Hepatocyte (in vitro differentiated cells): ENCODE results near the gene MYO1D. TPM values are rescaled to one million over a fixed set of nuclear protein-coding genes. Genes with fewer than 3 reads are reported as not detected.

ENCODE experiments used
- DNase-seq: peaks from one replicate; pipeline ENCODE4 v3.0.0-alpha.2; 2016; ENCODE audit warnings: low spot score
- H2AFZ ChIP-seq: fragments of 200-600 bp; sonication (generic); 2 replicates; pipeline ENCODE4 v1.6.0; 2016; ENCODE audit warnings: antibody characterized with exemption, mild to moderate bottlenecking
- H3K27ac ChIP-seq: fragments of 200-600 bp; sonication (generic); 2 replicates; pipeline ENCODE4 v1.5.1; 2016; ENCODE audit warnings: mild to moderate bottlenecking
- H3K27me3 ChIP-seq: fragments of 200-600 bp; sonication (generic); 2 replicates; pipeline ENCODE4 v1.6.1; 2016
- H3K36me3 ChIP-seq: fragments of 200-600 bp; sonication (generic); replicated peaks from 2 replicates; pipeline ENCODE4 v1.5.1; 2016; ENCODE audit warnings: low read depth; ENCODE audit not compliant: insufficient read depth
- H3K4me1 ChIP-seq: fragments of 200-600 bp; sonication (generic); 2 replicates; pipeline ENCODE4 v1.5.1; 2016; ENCODE audit warnings: mild to moderate bottlenecking, moderate library complexity; ENCODE audit not compliant: insufficient read depth
- H3K4me2 ChIP-seq: fragments of 200-600 bp; sonication (generic); 2 replicates; pipeline ENCODE4 v1.6.0; 2016
- H3K4me3 ChIP-seq: fragments of 200-600 bp; sonication (generic); 2 replicates; pipeline ENCODE4 v1.5.1; 2016; ENCODE audit warnings: mild to moderate bottlenecking
- H3K79me2 ChIP-seq: fragments of 200-600 bp; sonication (generic); 2 replicates; pipeline ENCODE4 v1.6.0; 2017; ENCODE audit warnings: mild to moderate bottlenecking
- H3K9me2 ChIP-seq: fragments of 200-600 bp; sonication (generic); replicated peaks from 2 replicates; pipeline ENCODE4 v1.6.0; 2017; ENCODE audit warnings: mild to moderate bottlenecking; ENCODE audit not compliant: insufficient read depth
- H3K9me3 ChIP-seq: fragments of 200-600 bp; sonication (generic); 2 replicates; pipeline ENCODE4 v1.5.1; 2016; ENCODE audit warnings: low read depth, mild to moderate bottlenecking
- H4K20me1 ChIP-seq: fragments of 200-600 bp; sonication (generic); 2 replicates; pipeline ENCODE4 v1.6.0; 2016; ENCODE audit warnings: mild to moderate bottlenecking; ENCODE audit not compliant: insufficient read depth, poor library complexity, severe bottlenecking
- EZH2 ChIP-seq: fragments of 200-600 bp; sonication (generic); IDR thresholded peaks from 2 replicates; pipeline ENCODE4 v1.6.1; 2016; ENCODE audit warnings: antibody characterized with exemption, mild to moderate bottlenecking, borderline replicate concordance
- EZH2phosphoT487 ChIP-seq: fragments of 200-600 bp; sonication (generic); IDR thresholded peaks from one replicate; pipeline ENCODE4 v1.6.1; 2018; ENCODE audit warnings: antibody characterized with exemption, mild to moderate bottlenecking, low read depth, moderate library complexity; ENCODE audit not compliant: unreplicated experiment, severe bottlenecking
- WGBS: methylation state at CpG from one replicate; pipeline ENCODE4 v1.1.6; 2016; ENCODE audit warnings: low lambda C conversion rate; ENCODE audit errors: missing lambda C conversion rate; 5-methylcytosine and 5-hydroxymethylcytosine counted together
- polyA plus RNA-seq: library from polyadenylated mRNA; unstranded; fragments of >200 nt; fragmentation: Nextera tagmentation; extraction: Ambion mirVana; gene quantifications from 2 replicates; pipeline ENCODE4 v1.2.1, GENCODE V29; 2016
- total RNA-seq: library from RNA; depleted of rRNA; stranded (reverse); fragments of >200 nt; gene quantifications from 2 replicates; pipeline ENCODE4 v1.2.3, GENCODE V29; 2014
- TF ChIP-seq, protein P1 (sequence below): fragments of 200-600 bp; sonication (generic); IDR thresholded peaks from 2 replicates; pipeline ENCODE4 v1.5.1; 2016; ENCODE audit warnings: antibody characterized with exemption, mild to moderate bottlenecking; ENCODE audit not compliant: poor library complexity

Gene MYO1D
- total and polyA plus RNA-seq, 2 experiments from 2014 or later = 36.2 to 89.0 TPM

GRCh38 chr17:32907583-32907982, 30.7 kb upstream of the MYO1D start:
- WGBS = 89% methylated on average over 6 of the region's 6 CpGs
- Histone ChIP-seq H3K27ac (no peak overlapping the region), H3K36me3 (no peaks in the 10 kb centered on the region), H3K4me3 (no peak overlapping the region), H2AFZ (no peak overlapping the region), H3K27me3 (no peaks in the 10 kb centered on the region), H3K9me3 (no peaks in the 10 kb centered on the region), H3K9me2 (no peaks in the 10 kb centered on the region), H3K4me2 (no peak overlapping the region), H3K79me2 (no peaks in the 10 kb centered on the region), H4K20me1 (no peaks in the 10 kb centered on the region), H3K4me1 (peaks cover 42% of the 10 kb centered on the region)
- no peak for TF ChIP-seq EZH2
- no peak for DNase-seq

DNA sequence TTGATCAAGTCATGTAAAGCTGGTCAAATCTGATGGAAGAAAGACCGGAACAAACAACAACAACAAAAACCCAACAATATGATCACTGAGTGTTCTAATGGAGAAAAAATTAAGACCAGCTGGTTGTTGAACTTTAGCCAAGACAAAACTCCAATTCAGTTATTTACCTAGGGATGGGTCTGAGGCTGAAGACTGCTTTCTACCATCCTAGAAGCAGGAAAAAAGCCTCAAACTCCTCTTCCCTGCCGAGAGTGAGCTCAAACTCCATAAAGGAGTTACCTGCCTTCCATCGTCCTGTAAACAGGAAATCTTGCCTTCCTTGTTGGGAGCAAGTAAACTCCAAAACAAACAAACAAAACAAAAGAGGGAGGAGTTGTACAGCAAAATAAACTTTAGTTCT, 28.0 kb upstream of the MYO1D start:
- Histone ChIP-seq H2AFZ (peak overlapping the region; percentile 18), H3K36me3 (no peaks in the 10 kb centered on the region)
- DNase-seq = no peak

GRCh38 chr17:32903774-32904673, 27.1 kb upstream of the MYO1D start:
- 76% methylated on average over 5 of the region's 5 CpGs for WGBS

More for the DNA sequence above, 28.0 kb upstream of the MYO1D start:
- no peaks in the 10 kb centered on the region for H4K20me1 ChIP-seq
- peak overlapping the region; percentile 54 for H3K4me2 ChIP-seq
- no peaks in the 10 kb centered on the region for H3K9me3 ChIP-seq
- H3K79me2 ChIP-seq = no peaks in the 10 kb centered on the region
- H3K4me1 ChIP-seq = peaks cover 18% of the 10 kb centered on the region
- no peaks in the 10 kb centered on the region for H3K9me2 ChIP-seq
- H3K27me3 ChIP-seq = no peaks in the 10 kb centered on the region
- peak overlapping the region; percentile 80 for H3K27ac ChIP-seq
- WGBS = 59% methylated on average over 3 of the region's 3 CpGs
- TF ChIP-seq, protein P1, sequence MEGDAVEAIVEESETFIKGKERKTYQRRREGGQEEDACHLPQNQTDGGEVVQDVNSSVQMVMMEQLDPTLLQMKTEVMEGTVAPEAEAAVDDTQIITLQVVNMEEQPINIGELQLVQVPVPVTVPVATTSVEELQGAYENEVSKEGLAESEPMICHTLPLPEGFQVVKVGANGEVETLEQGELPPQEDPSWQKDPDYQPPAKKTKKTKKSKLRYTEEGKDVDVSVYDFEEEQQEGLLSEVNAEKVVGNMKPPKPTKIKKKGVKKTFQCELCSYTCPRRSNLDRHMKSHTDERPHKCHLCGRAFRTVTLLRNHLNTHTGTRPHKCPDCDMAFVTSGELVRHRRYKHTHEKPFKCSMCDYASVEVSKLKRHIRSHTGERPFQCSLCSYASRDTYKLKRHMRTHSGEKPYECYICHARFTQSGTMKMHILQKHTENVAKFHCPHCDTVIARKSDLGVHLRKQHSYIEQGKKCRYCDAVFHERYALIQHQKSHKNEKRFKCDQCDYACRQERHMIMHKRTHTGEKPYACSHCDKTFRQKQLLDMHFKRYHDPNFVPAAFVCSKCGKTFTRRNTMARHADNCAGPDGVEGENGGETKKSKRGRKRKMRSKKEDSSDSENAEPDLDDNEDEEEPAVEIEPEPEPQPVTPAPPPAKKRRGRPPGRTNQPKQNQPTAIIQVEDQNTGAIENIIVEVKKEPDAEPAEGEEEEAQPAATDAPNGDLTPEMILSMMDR = no peak
- TF ChIP-seq EZH2 = no peak
- TF ChIP-seq EZH2phosphoT487 = no peak
- no peak overlapping the region for H3K4me3 ChIP-seq

GRCh38 chr17:32901743-32902142, 24.8 kb upstream of the MYO1D start:
- no peak for TF ChIP-seq EZH2
- H3K79me2 ChIP-seq = no peaks in the 10 kb centered on the region
- no peaks in the 10 kb centered on the region for H3K9me3 ChIP-seq
- peaks cover 27% of the 10 kb centered on the region for H3K4me1 ChIP-seq
- no peaks in the 10 kb centered on the region for H4K20me1 ChIP-seq
- no peak overlapping the region for H3K27ac ChIP-seq
- H3K4me3 ChIP-seq = no peak overlapping the region
- H3K9me2 ChIP-seq = no peaks in the 10 kb centered on the region
- no peak for DNase-seq
- WGBS = 95% methylated on average over 4 of the region's 4 CpGs
- H3K27me3 ChIP-seq = no peaks in the 10 kb centered on the region
- no peak overlapping the region for H3K4me2 ChIP-seq
- no peaks in the 10 kb centered on the region for H3K36me3 ChIP-seq
- H2AFZ ChIP-seq = no peak overlapping the region

More at GRCh38 chr17:32903774-32904673, 27.1 kb upstream of the MYO1D start:
- Histone ChIP-seq H3K36me3 (no peaks in the 10 kb centered on the region), H3K4me2 (peak overlapping the region; percentile 54), H2AFZ (peak overlapping the region; percentile 25), H3K9me2 (no peaks in the 10 kb centered on the region), H3K9me3 (no peaks in the 10 kb centered on the region), H3K4me3 (no peak overlapping the region), H3K27me3 (no peaks in the 10 kb centered on the region), H3K79me2 (no peaks in the 10 kb centered on the region), H4K20me1 (no peaks in the 10 kb centered on the region), H3K27ac (peak overlapping the region; percentile 80), H3K4me1 (peaks cover 18% of the 10 kb centered on the region)
- TF ChIP-seq EZH2 (no peak), EZH2phosphoT487 (no peak)
- TF ChIP-seq, protein P1 = no peak
- DNase-seq = no peak
